Thoracic aorta (tissue), 2 donors: ENCODE measurements around the gene HOMEZ. TPM values are rescaled to one million over a fixed set of nuclear protein-coding genes. Genes with fewer than 3 reads are reported as not detected.
A peak's percentile ranks its signal among the peaks of the same experiment; 100 is the strongest.

Source experiments
- ATAC-seq: fragments of 150-250 bp; one replicate; pipeline ENCODE4 v1.8.0; 2017; ENCODE audit warnings: low read depth; ENCODE audit not compliant: insufficient number of reproducible peaks, low FRiP score
- DNase-seq: peaks from one replicate; pipeline ENCODE4 v3.0.0-alpha.2; 2020; ENCODE audit warnings: low spot score
- H3K27ac ChIP-seq, 2 donors: fragments of 200-600 bp; sonication (generic); 1 replicate in 1 of 2; 2 replicates in 1 of 2; pipeline ENCODE4 v1.5.1; 2016; ENCODE audit warnings: mild to moderate bottlenecking in 2 of 2, moderate library complexity in 2 of 2
- H3K27me3 ChIP-seq: fragments of 200-600 bp; sonication (generic); replicated peaks from 2 replicates; pipeline ENCODE4 v1.6.0; 2016; ENCODE audit warnings: mild to moderate bottlenecking; ENCODE audit not compliant: insufficient read depth
- H3K36me3 ChIP-seq: fragments of 200-600 bp; sonication (generic); one replicate; pipeline ENCODE4 v1.5.1; 2016
- H3K4me1 ChIP-seq, 2 donors: fragments of 200-600 bp; sonication (generic); 1 replicate in 1 of 2; 2 replicates in 1 of 2; pipeline versions ENCODE4 v1.5.1 to v1.6.0; 2016; ENCODE audit warnings: low read depth in 2 of 2, mild to moderate bottlenecking in 1 of 2; ENCODE audit not compliant: control insufficient read depth in 1 of 2
- H3K4me3 ChIP-seq: fragments of 200-600 bp; sonication (generic); 2 replicates; pipeline ENCODE4 v1.5.1; 2016; ENCODE audit warnings: mild to moderate bottlenecking
- H3K9me3 ChIP-seq: fragments of 200-600 bp; sonication (generic); 2 replicates; pipeline ENCODE4 v1.5.1; 2016
- total RNA-seq, 2 donors: library from RNA; depleted of rRNA; stranded (reverse); fragments of >200 nt; gene quantifications; one replicate each; pipeline versions ENCODE4 v1.1.0 to v1.2.3, GENCODE V29; 2016
- TF ChIP-seq, protein P1 (sequence below): fragments of 200-600 bp; sonication (generic); IDR thresholded peaks from one replicate; pipeline ENCODE4 v1.5.1; 2019; ENCODE audit warnings: antibody characterized with exemption

HOMEZ gene
- total RNA-seq, 2 donors from 2014 or later = 4.6 to 6.2 TPM

DNA sequence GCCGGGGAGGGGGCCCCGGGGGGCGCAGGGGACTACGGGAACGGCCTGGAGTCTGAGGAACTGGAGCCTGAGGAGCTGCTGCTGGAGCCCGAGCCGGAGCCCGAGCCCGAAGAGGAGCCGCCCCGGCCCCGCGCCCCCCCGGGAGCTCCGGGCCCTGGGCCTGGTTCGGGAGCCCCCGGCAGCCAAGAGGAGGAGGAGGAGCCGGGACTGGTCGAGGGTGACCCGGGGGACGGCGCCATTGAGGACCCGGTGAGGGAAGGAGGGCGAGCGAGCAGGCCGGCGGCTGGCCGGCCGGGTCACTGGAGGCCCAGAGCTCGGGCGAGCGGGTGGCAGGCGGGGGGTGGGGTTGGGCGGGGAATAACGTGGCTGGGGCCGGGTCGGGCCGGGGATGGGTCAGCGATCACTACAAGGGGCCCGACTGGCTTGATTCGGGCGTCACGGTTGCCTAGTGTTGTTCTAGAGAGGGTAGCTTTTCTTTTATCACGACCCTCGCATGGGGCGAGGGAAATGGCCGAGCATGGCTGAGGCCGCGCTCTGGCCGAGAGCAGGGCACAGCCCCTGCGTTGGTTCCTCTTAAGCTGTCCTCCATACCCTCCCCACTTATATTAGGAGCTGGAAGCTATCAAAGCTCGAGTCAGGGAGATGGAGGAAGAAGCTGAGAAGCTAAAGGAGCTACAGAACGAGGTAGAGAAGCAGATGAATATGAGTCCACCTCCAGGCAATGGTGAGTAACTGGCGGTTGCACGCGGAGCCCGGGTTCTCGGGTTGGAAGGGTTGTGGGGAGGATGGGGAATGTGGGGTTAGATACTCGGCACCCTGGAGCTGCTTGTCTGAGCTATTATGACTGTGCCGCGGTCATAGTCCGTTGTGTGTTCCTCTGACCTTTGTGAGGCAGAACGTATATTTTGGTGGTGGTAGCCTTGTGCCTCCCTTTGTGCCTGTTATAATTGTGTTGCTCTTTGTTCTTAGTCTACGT, 35.9 kb upstream of the HOMEZ start:
- H3K9me3 ChIP-seq = no peaks in the 10 kb centered on the region
- H3K27ac ChIP-seq = peak overlapping the region; percentile 92 to 93
- peaks cover 19% of the 10 kb centered on the region for H3K36me3 ChIP-seq
- H3K4me1 ChIP-seq = peaks cover 8 to 18% of the 10 kb centered on the region in 2 donors
- DNase-seq (no peak), ATAC-seq (peak; percentile 9)
- H3K27me3 ChIP-seq = no peaks in the 10 kb centered on the region
- TF ChIP-seq, protein P1, sequence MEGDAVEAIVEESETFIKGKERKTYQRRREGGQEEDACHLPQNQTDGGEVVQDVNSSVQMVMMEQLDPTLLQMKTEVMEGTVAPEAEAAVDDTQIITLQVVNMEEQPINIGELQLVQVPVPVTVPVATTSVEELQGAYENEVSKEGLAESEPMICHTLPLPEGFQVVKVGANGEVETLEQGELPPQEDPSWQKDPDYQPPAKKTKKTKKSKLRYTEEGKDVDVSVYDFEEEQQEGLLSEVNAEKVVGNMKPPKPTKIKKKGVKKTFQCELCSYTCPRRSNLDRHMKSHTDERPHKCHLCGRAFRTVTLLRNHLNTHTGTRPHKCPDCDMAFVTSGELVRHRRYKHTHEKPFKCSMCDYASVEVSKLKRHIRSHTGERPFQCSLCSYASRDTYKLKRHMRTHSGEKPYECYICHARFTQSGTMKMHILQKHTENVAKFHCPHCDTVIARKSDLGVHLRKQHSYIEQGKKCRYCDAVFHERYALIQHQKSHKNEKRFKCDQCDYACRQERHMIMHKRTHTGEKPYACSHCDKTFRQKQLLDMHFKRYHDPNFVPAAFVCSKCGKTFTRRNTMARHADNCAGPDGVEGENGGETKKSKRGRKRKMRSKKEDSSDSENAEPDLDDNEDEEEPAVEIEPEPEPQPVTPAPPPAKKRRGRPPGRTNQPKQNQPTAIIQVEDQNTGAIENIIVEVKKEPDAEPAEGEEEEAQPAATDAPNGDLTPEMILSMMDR = no peak
- H3K4me3 ChIP-seq = peak overlapping the region; percentile 95

DNA sequence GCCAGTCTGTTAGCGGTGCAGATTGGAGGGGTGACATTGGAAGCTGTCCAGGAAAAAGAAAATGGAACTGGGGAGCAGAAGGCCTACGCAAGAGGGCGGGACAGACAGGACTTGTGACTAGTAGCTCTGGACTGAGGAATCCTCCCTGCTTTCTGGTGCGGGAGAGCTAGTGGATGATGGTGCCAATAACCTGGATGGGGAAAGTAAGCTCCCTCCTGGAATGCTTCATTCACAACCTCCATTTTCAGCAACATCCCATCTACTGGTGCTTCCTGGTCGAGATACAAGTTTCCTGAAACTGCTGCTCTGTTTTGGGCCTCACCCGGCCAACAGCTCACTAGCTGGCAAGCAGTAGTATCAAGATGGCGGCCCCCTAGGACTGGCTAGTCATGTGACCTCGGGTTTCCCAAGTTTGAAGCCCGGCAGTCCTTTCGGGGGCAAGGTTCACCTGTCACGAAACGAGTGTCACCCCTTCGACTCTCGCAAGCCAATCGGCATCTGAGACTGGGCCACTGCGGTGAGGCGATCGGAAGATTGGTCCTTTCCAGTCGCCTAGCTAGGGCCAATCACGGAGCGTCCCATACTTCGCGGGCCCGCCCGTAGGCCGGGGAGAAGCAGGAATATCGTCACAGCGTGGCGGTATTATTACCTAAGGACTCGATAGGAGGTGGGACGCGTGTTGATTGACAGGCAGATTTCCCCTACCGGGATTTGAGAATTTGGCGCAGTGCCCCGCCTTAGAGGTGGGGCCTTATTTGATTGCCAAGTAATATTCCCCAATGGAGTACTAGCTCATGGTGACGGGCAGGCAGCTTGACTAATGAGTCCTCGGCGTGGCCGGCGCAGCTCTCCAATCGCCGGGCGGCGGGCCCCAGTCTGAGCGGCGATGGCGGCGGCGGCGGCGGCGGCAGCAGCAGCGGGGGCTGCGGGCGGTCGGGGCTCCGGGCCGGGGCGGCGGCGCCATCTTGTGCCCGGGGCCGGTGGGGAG, 34.9 kb upstream of the HOMEZ start, which contains the start of gene PABPN1:
Gene PABPN1, plus strand, starts transcription at position 874 of the 988 bp plus-strand sequence. Its CDS starts 13 bp downstream, at position 887.
- no peaks in the 10 kb centered on the region for H3K27me3 ChIP-seq

DNA sequence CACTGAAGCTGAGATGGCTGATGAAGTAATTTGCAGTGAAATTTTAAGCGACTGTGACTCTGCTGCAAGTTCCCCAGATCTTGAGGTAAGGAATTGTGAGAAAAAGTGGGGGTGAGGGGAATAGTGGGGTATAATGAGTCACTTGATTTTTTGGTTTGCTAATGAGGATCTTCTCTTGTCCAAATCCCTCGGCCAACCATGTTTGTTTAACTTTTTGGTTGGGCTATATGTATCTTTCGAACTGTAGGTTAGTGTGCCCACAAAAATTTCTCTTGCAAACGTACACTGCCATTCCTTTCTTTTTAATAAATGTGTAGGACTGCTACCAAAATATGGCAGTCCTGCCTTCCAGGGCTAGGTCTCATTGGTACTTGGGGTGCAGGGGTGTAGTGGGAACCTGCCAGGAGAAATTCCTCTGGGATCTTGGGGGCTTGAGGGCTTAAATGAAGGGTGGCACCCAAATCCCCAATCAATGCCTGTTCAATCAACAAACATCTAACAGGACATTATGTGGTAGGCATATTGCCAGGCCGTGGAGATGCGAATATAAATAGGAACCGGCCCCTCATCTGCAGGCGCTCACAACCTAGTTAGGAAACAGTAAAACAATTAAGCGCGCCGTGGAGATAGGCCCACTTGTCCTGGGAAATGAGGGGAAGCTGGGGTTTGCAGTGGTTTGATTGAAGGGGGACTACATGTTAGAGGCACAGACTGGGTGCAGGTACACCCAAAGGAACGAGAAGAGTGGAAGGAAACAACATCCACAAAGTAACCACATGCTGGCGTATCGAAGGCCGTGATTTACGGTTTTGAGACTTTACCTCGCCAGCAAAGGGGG, 34.0 kb upstream of the HOMEZ start:
- no peak for DNase-seq
- TF ChIP-seq, protein P1 = no peak
- H3K4me3 ChIP-seq = peak overlapping the region; percentile 69
- no peaks in the 10 kb centered on the region for H3K27me3 ChIP-seq
- H3K4me1 ChIP-seq = peaks cover 8 to 18% of the 10 kb centered on the region in 2 donors
- no peaks in the 10 kb centered on the region for H3K9me3 ChIP-seq
- H3K27ac ChIP-seq = peak overlapping the region; percentile 93 to 96
- H3K36me3 ChIP-seq = peaks cover 17% of the 10 kb centered on the region
- no peak for ATAC-seq

More for the DNA sequence above, 34.9 kb upstream of the HOMEZ start, which contains the start of gene PABPN1:
- H3K4me3 ChIP-seq = peak within 1 kb of the TSS; percentile 95
- TF ChIP-seq, protein P1 = no peak
- peaks cover 19% of the 10 kb centered on the region for H3K36me3 ChIP-seq
- peak; percentile 98 for DNase-seq
- peak; percentile 97 for ATAC-seq
- H3K9me3 ChIP-seq = no peaks in the 10 kb centered on the region
- H3K4me1 ChIP-seq = peaks cover 8 to 18% of the 10 kb centered on the region in 2 donors
- peak within 1 kb of the TSS; percentile 93 to 96 for H3K27ac ChIP-seq

DNA sequence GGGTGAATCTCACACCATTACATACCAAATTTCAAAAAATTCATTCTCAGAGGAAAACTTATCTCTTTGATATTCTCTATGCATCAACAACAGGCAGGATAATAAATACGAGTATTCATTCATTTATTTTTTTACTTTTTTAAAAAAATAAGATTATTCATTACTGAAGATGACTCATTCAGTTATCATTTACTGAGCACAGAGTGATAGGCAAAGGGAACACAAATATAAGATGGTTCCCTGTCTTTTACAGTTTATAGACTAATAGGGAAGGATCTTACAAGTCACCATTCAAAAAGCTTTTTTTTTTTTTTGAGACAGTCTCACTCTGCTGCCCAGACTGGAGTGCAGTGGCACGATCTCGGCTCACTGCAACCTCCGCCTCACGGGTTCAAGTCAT, 30.4 kb upstream of the HOMEZ start:
- DNase-seq (no peak), ATAC-seq (no peak)
- Histone ChIP-seq H3K4me3 (no peak overlapping the region), H3K27ac (no peak overlapping the region), H3K4me1 (peaks cover 0 to 8% of the 10 kb centered on the region in 2 donors), H3K9me3 (no peaks in the 10 kb centered on the region), H3K36me3 (peaks cover 7% of the 10 kb centered on the region), H3K27me3 (no peaks in the 10 kb centered on the region)
- TF ChIP-seq, protein P1 = no peak
